ENCODE results near the gene SYNPO2L.
"Not testable (repeated sequence)": the region's sequence is repeated elsewhere in the genome, so short reads cannot be mapped to it uniquely, and the experiment has no call there.

DNA sequence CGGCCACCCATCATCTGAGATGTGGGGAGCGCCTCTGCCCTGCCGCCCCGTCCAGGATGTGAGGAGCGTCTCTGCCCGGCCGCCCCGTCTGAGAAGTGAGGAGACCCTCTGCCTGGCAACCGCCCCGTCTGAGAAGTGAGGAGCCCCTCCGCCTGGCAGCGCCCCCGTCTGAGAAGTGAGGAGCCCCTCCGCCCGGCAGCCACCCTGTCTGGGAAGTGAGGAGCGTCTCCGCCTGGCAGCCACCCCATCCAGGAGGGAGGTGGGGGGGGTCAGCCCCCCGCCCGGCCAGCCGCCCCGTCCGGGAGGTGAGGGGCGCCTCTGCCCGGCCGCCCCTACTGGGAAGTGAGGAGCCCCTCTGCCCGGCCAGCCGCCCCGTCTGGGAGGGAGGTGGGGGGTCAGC is 33.8 kb upstream of the SYNPO2L start:
- not testable (repeated sequence) for TF ChIP-seq POLR2AphosphoS5 (IDR thresholded peaks at IDR 0.05; ENCODE audit: control insufficient read depth, insufficient read depth, low read depth, low read length); CEBPB (tag; IDR thresholded peaks at IDR 0.05); POLR2A (conservative IDR thresholded peaks at IDR 0.05); ZNF197 (CRISPR knock-in tag; IDR thresholded peaks at IDR 0.05; ENCODE audit: low read depth)
- TF ChIP-seq, protein P1, sequence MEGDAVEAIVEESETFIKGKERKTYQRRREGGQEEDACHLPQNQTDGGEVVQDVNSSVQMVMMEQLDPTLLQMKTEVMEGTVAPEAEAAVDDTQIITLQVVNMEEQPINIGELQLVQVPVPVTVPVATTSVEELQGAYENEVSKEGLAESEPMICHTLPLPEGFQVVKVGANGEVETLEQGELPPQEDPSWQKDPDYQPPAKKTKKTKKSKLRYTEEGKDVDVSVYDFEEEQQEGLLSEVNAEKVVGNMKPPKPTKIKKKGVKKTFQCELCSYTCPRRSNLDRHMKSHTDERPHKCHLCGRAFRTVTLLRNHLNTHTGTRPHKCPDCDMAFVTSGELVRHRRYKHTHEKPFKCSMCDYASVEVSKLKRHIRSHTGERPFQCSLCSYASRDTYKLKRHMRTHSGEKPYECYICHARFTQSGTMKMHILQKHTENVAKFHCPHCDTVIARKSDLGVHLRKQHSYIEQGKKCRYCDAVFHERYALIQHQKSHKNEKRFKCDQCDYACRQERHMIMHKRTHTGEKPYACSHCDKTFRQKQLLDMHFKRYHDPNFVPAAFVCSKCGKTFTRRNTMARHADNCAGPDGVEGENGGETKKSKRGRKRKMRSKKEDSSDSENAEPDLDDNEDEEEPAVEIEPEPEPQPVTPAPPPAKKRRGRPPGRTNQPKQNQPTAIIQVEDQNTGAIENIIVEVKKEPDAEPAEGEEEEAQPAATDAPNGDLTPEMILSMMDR (IDR thresholded peaks at IDR 0.05 in 2 of 3, conservative IDR thresholded peaks at IDR 0.05 in 1 of 3; ENCODE audit: insufficient read depth in 2 of 3, low read depth in 1 of 3, low read length in 3 of 3): not testable (repeated sequence)
